HepG2 (cell line): ENCODE results near the gene CNTNAP1. TPM values are rescaled to one million over a fixed set of nuclear protein-coding genes. Genes with fewer than 3 reads are reported as not detected.
A peak's percentile ranks its signal among the peaks of the same experiment; 100 is the strongest.

Experiments
- ATAD3A ChIP-seq: sonication (generic); formaldehyde crosslinking; IDR thresholded peaks from 2 replicates; pipeline ENCODE4 v1.4.0; 2020; ENCODE audit warnings: missing genetic modification reagents
- CENPBD1 ChIP-seq: sonication (generic); formaldehyde crosslinking; IDR thresholded peaks from 2 replicates; pipeline ENCODE4 v1.8.0; 2022; ENCODE audit warnings: missing genetic modification reagents, low read depth, mild to moderate bottlenecking, borderline replicate concordance
- CHD4 ChIP-seq: fragments of 200-600 bp; sonication (generic); IDR thresholded peaks from 2 replicates; pipeline ENCODE4 v1.7.0; 2017; ENCODE audit warnings: mild to moderate bottlenecking, low read length, borderline replicate concordance
- EP300 ChIP-seq, 3 experiments: sonication (generic) in 1 of 3; formaldehyde crosslinking in 1 of 3; IDR thresholded peaks; 2 replicates each; pipeline versions ENCODE4 v1.5.1 to v1.6.1; 2011 to 2020; ENCODE audit warnings: low read depth in 2 of 3, low read length in 2 of 3, borderline replicate concordance in 1 of 3, improper control_type of control experiment in 1 of 3, mild to moderate bottlenecking in 1 of 3, missing genetic modification reagents in 1 of 3, moderate library complexity in 1 of 3
- GMEB1 ChIP-seq: sonication (generic); formaldehyde crosslinking; IDR thresholded peaks from 2 replicates; pipeline ENCODE4 v1.5.1; 2020; ENCODE audit warnings: missing genetic modification reagents, mild to moderate bottlenecking, borderline replicate concordance
- HNRNPK ChIP-seq: fragments of 200-400 bp; formaldehyde crosslinking; IDR thresholded peaks from 2 replicates; pipeline ENCODE4 v1.6.1; 2018; ENCODE audit warnings: low read length, low read depth, moderate library complexity, mild to moderate bottlenecking; ENCODE audit not compliant: poor library complexity, severe bottlenecking
- MEIS1 ChIP-seq: sonication (generic); formaldehyde crosslinking; IDR thresholded peaks from 2 replicates; pipeline ENCODE4 v1.9.0; 2021; ENCODE audit warnings: mild to moderate bottlenecking, missing genetic modification reagents, moderate library complexity, borderline replicate concordance
- NFE2L1 ChIP-seq: sonication (generic); formaldehyde crosslinking; IDR thresholded peaks from 2 replicates; pipeline ENCODE4 v1.4.0; 2020; ENCODE audit warnings: missing genetic modification reagents, mild to moderate bottlenecking, borderline replicate concordance
- TCF12 ChIP-seq, 2 experiments: fragments of 450-650 bp in 1 of 2; sonication (generic) in 1 of 2; formaldehyde crosslinking in 1 of 2; IDR thresholded peaks; 2 replicates each; pipeline versions ENCODE4 v1.6.1 to v1.8.0; 2017 to 2022; ENCODE audit warnings: antibody characterized with exemption in 1 of 2, mild to moderate bottlenecking in 1 of 2, missing genetic modification reagents in 1 of 2, moderate library complexity in 1 of 2
- YY1 ChIP-seq: IDR thresholded peaks from 2 replicates; pipeline ENCODE4 v1.6.1; 2011; ENCODE audit warnings: low read length, low read depth, moderate library complexity, mild to moderate bottlenecking; ENCODE audit not compliant: insufficient read depth, insufficient replicate concordance
- ZNF333 ChIP-seq: sonication (generic); formaldehyde crosslinking; IDR thresholded peaks from 2 replicates; pipeline ENCODE4 v1.4.0; 2020; ENCODE audit warnings: mild to moderate bottlenecking, missing genetic modification reagents, borderline replicate concordance
- ZNF414 ChIP-seq: sonication (generic); formaldehyde crosslinking; IDR thresholded peaks from 2 replicates; pipeline ENCODE4 v1.5.0; 2020; ENCODE audit warnings: missing genetic modification reagents
- ZNF451 ChIP-seq: sonication (generic); formaldehyde crosslinking; IDR thresholded peaks from 2 replicates; pipeline ENCODE4 v1.5.0; 2020; ENCODE audit warnings: mild to moderate bottlenecking, missing genetic modification reagents
- ZNF788 ChIP-seq: sonication (generic); formaldehyde crosslinking; IDR thresholded peaks from 2 replicates; pipeline ENCODE4 v1.5.0; 2020; ENCODE audit warnings: mild to moderate bottlenecking, missing genetic modification reagents, borderline replicate concordance
- ZNF83 ChIP-seq: sonication (generic); formaldehyde crosslinking; IDR thresholded peaks from 2 replicates; pipeline ENCODE4 v1.4.0; 2020; ENCODE audit warnings: missing genetic modification reagents, mild to moderate bottlenecking, borderline replicate concordance
- polyA plus RNA-seq, 8 experiments: library from polyadenylated mRNA; depleted of rRNA in 3 of 8; stranded (reverse) in 7 of 8; unstranded in 1 of 8; fragments of >200 nt; fragmentation: Illumina TruSeq in 4 of 8; extraction: Trizol in 4 of 8; gene quantifications; 2 replicates each; pipeline versions ENCODE4 v1.2.1 to v1.2.3, GENCODE V29; 2011 to 2016; ENCODE audit warnings: low read depth in 4 of 8, missing spikeins in 1 of 8, mixed read lengths in 1 of 8; ENCODE audit not compliant: insufficient read depth in 1 of 8
- total RNA-seq, 5 experiments: library from RNA; depleted of rRNA; stranded (reverse); fragments of >200 nt; fragmentation: Illumina TruSeq; extraction: Trizol; gene quantifications; 2 replicates each; pipeline ENCODE4 v1.2.3, GENCODE V29; 2016; ENCODE audit warnings: low read depth in 1 of 5
- TF ChIP-seq, protein P1 (sequence below), 2 experiments: IDR thresholded peaks; 2 replicates each; pipeline ENCODE4 v1.6.1; 2011 to 2012; ENCODE audit warnings: low read length in 2 of 2, borderline replicate concordance in 1 of 2, low read depth in 1 of 2, mild to moderate bottlenecking in 1 of 2, moderate library complexity in 1 of 2
- TF ChIP-seq, protein P2 (sequence below): sonication (generic); formaldehyde crosslinking; IDR thresholded peaks from 2 replicates; pipeline ENCODE4 v1.4.0; 2020; ENCODE audit warnings: missing genetic modification reagents

The CNTNAP1 gene
- total and polyA plus RNA-seq, 2 of the 13 experiments (the other 11 are each of a cell fraction or from before 2014, with no cell fraction given), result 4.5 to 7.7 TPM

DNA sequence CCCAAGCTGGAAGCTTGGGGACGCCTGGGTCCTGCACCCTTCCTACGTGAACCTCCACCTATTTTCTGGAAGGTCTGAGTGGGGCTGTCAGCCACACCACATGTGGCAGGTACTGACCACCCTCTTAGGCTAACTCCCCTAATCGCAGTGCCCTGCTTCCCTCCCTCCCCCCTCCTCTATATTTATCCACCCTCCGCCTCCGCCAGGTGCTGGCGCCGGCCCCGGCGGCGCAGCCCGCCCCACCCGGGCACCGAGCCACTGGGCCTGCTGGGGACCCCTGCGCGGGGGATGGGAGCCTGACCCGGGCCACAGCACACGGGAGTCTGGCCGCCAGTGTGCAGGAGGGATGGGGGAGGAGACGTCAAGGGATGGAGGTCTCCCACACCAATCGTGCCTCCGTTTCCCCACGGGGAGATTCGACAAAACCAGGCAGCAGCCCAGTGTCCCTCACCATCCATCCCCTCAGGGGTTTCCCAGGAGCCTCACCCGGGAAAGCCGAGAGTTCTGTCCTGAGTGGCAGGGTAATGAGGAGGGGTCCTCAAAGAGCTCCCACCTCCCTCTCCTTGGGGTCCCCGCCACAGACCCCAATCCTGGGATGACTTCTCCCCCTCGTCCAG, 6.9 kb upstream of the CNTNAP1 start (continued):
- TF ChIP-seq GMEB1 (0 out of 2 replicates have a peak, but pooled peaks have one; percentile 2), NFE2L1 (CRISPR knock-in tag) (no peak), MEIS1 (CRISPR knock-in tag) (0 out of 2 replicates have a peak, but pooled peaks have one; percentile 14), ZNF333 (peak; percentile 2; the same call in 1 of the 2 replicates), TCF12 (IDR thresholded peaks at IDR 0.05) (no peak), TCF12 (CRISPR knock-in tag; IDR thresholded peaks at IDR 0.05) (no peak), ZNF414 (CRISPR knock-in tag) (0 out of 2 replicates have a peak, but pooled peaks have one; percentile 32), ATAD3A (CRISPR knock-in tag) (0 out of 2 replicates have a peak, but pooled peaks have one; percentile 30), EP300 (IDR thresholded peaks at IDR 0.05; ENCODE audit: low read depth in 2 of 2, low read length in 2 of 2) (no peak), EP300 (CRISPR knock-in tag; IDR thresholded peaks at IDR 0.05; ENCODE audit: borderline replicate concordance) (0 out of 2 replicates have a peak, but pooled peaks have one; percentile 7), ZNF788 (CRISPR knock-in tag) (no peak), HNRNPK (peak; percentile 93), CENPBD1 (CRISPR knock-in tag) (no peak), ZNF83 (CRISPR knock-in tag) (no peak), CHD4 (0 out of 2 replicates have a peak, but pooled peaks have one; percentile 42), ZNF451 (CRISPR knock-in tag) (0 out of 2 replicates have a peak, but pooled peaks have one; percentile 15), YY1 (peak; percentile 5)
- TF ChIP-seq, protein P1, sequence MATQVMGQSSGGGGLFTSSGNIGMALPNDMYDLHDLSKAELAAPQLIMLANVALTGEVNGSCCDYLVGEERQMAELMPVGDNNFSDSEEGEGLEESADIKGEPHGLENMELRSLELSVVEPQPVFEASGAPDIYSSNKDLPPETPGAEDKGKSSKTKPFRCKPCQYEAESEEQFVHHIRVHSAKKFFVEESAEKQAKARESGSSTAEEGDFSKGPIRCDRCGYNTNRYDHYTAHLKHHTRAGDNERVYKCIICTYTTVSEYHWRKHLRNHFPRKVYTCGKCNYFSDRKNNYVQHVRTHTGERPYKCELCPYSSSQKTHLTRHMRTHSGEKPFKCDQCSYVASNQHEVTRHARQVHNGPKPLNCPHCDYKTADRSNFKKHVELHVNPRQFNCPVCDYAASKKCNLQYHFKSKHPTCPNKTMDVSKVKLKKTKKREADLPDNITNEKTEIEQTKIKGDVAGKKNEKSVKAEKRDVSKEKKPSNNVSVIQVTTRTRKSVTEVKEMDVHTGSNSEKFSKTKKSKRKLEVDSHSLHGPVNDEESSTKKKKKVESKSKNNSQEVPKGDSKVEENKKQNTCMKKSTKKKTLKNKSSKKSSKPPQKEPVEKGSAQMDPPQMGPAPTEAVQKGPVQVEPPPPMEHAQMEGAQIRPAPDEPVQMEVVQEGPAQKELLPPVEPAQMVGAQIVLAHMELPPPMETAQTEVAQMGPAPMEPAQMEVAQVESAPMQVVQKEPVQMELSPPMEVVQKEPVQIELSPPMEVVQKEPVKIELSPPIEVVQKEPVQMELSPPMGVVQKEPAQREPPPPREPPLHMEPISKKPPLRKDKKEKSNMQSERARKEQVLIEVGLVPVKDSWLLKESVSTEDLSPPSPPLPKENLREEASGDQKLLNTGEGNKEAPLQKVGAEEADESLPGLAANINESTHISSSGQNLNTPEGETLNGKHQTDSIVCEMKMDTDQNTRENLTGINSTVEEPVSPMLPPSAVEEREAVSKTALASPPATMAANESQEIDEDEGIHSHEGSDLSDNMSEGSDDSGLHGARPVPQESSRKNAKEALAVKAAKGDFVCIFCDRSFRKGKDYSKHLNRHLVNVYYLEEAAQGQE (IDR thresholded peaks at IDR 0.05; ENCODE audit: borderline replicate concordance in 1 of 2, low read depth in 1 of 2, low read length in 2 of 2), result no peak
- TF ChIP-seq, protein P2, sequence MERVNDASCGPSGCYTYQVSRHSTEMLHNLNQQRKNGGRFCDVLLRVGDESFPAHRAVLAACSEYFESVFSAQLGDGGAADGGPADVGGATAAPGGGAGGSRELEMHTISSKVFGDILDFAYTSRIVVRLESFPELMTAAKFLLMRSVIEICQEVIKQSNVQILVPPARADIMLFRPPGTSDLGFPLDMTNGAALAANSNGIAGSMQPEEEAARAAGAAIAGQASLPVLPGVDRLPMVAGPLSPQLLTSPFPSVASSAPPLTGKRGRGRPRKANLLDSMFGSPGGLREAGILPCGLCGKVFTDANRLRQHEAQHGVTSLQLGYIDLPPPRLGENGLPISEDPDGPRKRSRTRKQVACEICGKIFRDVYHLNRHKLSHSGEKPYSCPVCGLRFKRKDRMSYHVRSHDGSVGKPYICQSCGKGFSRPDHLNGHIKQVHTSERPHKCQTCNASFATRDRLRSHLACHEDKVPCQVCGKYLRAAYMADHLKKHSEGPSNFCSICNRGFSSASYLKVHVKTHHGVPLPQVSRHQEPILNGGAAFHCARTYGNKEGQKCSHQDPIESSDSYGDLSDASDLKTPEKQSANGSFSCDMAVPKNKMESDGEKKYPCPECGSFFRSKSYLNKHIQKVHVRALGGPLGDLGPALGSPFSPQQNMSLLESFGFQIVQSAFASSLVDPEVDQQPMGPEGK (CRISPR knock-in tag), result peak; percentile 7; the same call in 1 of the 2 replicates
